ENCODE measurements around the gene KIF1B. TPM values are rescaled to one million over a fixed set of nuclear protein-coding genes. Genes with fewer than 3 reads are reported as not detected.

Gene KIF1B
- total RNA-seq, 1 experiment from 2014 or later, result 57.7 TPM

DNA sequence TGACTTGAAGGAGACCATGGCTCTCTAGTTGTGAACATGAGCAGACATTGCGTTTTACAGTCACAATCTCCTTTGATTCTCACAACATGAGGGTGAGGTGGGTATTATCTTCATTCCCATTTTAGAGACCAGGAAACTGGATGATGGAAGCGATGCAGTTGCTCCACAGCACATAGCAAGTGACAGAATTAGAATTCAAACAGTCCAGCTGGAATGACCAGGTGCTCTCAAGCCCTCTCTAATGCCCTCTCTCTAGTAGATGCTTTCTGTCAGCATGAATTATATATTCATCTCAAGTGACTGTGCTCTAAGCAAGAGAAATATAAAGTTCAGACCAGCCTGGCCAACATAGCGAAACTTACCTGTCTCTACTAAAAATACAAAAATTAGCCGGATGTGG, 9.8 kb upstream of the KIF1B start:
- no peak overlapping the region for H3K4me2 ChIP-seq (ENCODE audit: insufficient read depth, insufficient read length, low read length)
- H3K9me3 ChIP-seq (ENCODE audit: control insufficient read depth, low read depth, low read length), result no peaks in the 10 kb centered on the region
- no peaks in the 10 kb centered on the region for H3K79me2 ChIP-seq (ENCODE audit: insufficient read depth, low read length)
- Mint-ChIP-seq H3K4me3 (no peak overlapping the region), H3K9me3 (no peaks in the 10 kb centered on the region), H3K4me1 (no peaks in the 10 kb centered on the region), H3K36me3 (ENCODE audit: insufficient read depth in 1 of 3, low read depth in 3 of 3) (no peaks in the 10 kb centered on the region), H3K27me3 (ENCODE audit: low read depth) (no peaks in the 10 kb centered on the region; the same call in 1 of the 2 replicates), H3K27ac (no peak overlapping the region)
- no peak overlapping the region for H3K9ac ChIP-seq (ENCODE audit: extremely low read depth, insufficient read length, low read length)
- H3K23me2 ChIP-seq (ENCODE audit: insufficient read length, low read depth, low read length, poor library complexity, severe bottlenecking), result no peaks in the 10 kb centered on the region
- no peaks in the 10 kb centered on the region for H3K27me3 ChIP-seq (ENCODE audit: insufficient read depth, low read length)
- H2BK5ac ChIP-seq (ENCODE audit: insufficient read length, low read length), result no peak overlapping the region
- no peak overlapping the region for H2AK5ac ChIP-seq (ENCODE audit: insufficient read length, low read length)
- no peaks in the 10 kb centered on the region for H4K20me1 ChIP-seq (ENCODE audit: control insufficient read depth, insufficient read depth, insufficient read length)
- H2BK15ac ChIP-seq (ENCODE audit: low read depth, low read length), result no peak overlapping the region
- H3K4ac ChIP-seq (ENCODE audit: low read depth, low read length), result no peak overlapping the region
- no peak overlapping the region for H4K91ac ChIP-seq (ENCODE audit: insufficient read length, low read depth, low read length)
- no peak overlapping the region for H3K14ac ChIP-seq (ENCODE audit: insufficient read depth, low read length)
- H2BK120ac ChIP-seq (ENCODE audit: low read depth, low read length, poor library complexity, severe bottlenecking), result no peak overlapping the region
- H3K56ac ChIP-seq (ENCODE audit: insufficient read length, low read depth, low read length), result no peak overlapping the region
- no peak overlapping the region for H3T11ph ChIP-seq (ENCODE audit: low read length)
- no peaks in the 10 kb centered on the region for H3K79me1 ChIP-seq (ENCODE audit: insufficient read depth, low read depth, low read length, poor library complexity, severe bottlenecking)
- no peak overlapping the region for H3K23ac ChIP-seq (ENCODE audit: insufficient read length, low read depth, low read length)
- H2BK20ac ChIP-seq (ENCODE audit: low read depth, low read length, poor library complexity, severe bottlenecking), result no peak overlapping the region
- H4K5ac ChIP-seq (ENCODE audit: insufficient read length, low read depth, low read length), result no peak overlapping the region
- DNase-seq, result no peak
- no peak overlapping the region for H4K8ac ChIP-seq (replicated peaks; ENCODE audit: insufficient read length, low read depth, low read length)
- no peak overlapping the region for H2AFZ ChIP-seq (ENCODE audit: low read length)
- no peak overlapping the region for H3K18ac ChIP-seq (ENCODE audit: insufficient read length, low read depth, low read length)
- WGBS (ENCODE audit: extremely low coverage, insufficient read length, low lambda C conversion rate), result no CpG with 5 or more reads among the region's 4 CpGs
- H3K27ac ChIP-seq (ENCODE audit: insufficient read length, low read depth, low read length), result no peak overlapping the region
- TF ChIP-seq CTCF (conservative IDR thresholded peaks at IDR 0.05), result no peak
- H2BK12ac ChIP-seq (ENCODE audit: insufficient read length, low read depth, low read length), result no peak overlapping the region
- H3K4me1 ChIP-seq (ENCODE audit: insufficient read depth, low read length), result no peaks in the 10 kb centered on the region
